SJCRH30 (cell line): ENCODE measurements around the gene NSL1. TPM values are rescaled to one million over a fixed set of nuclear protein-coding genes. Genes with fewer than 3 reads are reported as not detected.
A peak's percentile ranks its signal among the peaks of the same experiment; 100 is the strongest.

Experiments
- DNase-seq, 2 experiments: peaks; one replicate each; pipeline ENCODE4 v3.0.0-alpha.2; 2015 to 2020
- H3K27ac ChIP-seq: fragments of 250-450 bp; sonication (Bioruptor Pico); 2 replicates; pipeline ENCODE4 v1.5.1; 2020; ENCODE audit warnings: mild to moderate bottlenecking, moderate library complexity
- H3K27me3 ChIP-seq: fragments of 250-450 bp; sonication (Bioruptor Pico); 2 replicates; pipeline ENCODE4 v1.5.1; 2020; ENCODE audit warnings: mild to moderate bottlenecking, moderate library complexity
- H3K36me3 ChIP-seq: fragments of 250-450 bp; sonication (Bioruptor Pico); 2 replicates; pipeline ENCODE4 v1.5.1; 2020; ENCODE audit warnings: mild to moderate bottlenecking, moderate library complexity
- H3K4me1 ChIP-seq: fragments of 250-450 bp; sonication (Bioruptor Pico); 2 replicates; pipeline ENCODE4 v1.5.1; 2020; ENCODE audit warnings: mild to moderate bottlenecking, moderate library complexity
- H3K4me3 ChIP-seq: fragments of 250-450 bp; sonication (Bioruptor Pico); 2 replicates; pipeline ENCODE4 v1.5.1; 2020; ENCODE audit warnings: mild to moderate bottlenecking, moderate library complexity
- H3K9me3 ChIP-seq: fragments of 250-450 bp; sonication (Bioruptor Pico); replicated peaks from 2 replicates; pipeline ENCODE4 v1.5.1; 2020; ENCODE audit warnings: mild to moderate bottlenecking, moderate library complexity
- total RNA-seq: library from RNA; depleted of rRNA; stranded (reverse); fragments of >200 nt; shearing (Covaris generic); gene quantifications from 2 replicates; pipeline ENCODE4 v1.2.3, GENCODE V29; 2014; rRNA removed

NSL1 gene
- total RNA-seq, 1 experiment from 2014 or later: 76.7 TPM

DNA sequence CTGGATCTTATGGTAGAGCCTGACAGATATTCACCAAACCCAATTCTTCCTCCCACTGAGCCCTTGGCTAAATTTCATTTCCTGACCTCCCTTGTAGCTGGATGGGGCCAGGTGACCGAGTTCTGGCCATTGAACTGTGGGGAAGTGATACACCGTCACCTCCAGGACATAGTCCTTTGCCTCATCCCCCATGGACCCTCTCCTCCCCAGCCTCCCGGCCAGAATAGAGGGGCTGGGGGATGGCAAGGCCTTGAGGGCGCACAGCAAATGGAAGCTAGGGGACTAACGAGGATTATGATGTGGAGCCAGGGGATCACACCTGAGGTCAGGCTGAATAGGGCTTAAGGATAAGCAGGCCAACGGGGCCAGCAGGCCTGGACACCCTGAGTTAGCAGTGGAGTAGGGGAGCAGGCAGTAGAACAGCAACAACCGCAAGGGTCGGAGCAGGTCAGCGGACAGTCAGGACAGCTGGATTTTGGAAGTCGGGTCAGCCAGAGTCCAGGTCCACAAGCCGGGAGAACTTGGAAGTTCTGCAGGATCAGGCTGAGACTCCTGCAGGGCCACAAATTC, 107.0 kb downstream of the NSL1 start:
- Histone ChIP-seq H3K9me3 (no peaks in the 10 kb centered on the region; the same call in 1 of the 2 replicates), H3K4me1 (no peaks in the 10 kb centered on the region), H3K4me3 (no peak overlapping the region), H3K27ac (no peak overlapping the region), H3K27me3 (no peaks in the 10 kb centered on the region), H3K36me3 (no peaks in the 10 kb centered on the region)
- no peak for DNase-seq

DNA sequence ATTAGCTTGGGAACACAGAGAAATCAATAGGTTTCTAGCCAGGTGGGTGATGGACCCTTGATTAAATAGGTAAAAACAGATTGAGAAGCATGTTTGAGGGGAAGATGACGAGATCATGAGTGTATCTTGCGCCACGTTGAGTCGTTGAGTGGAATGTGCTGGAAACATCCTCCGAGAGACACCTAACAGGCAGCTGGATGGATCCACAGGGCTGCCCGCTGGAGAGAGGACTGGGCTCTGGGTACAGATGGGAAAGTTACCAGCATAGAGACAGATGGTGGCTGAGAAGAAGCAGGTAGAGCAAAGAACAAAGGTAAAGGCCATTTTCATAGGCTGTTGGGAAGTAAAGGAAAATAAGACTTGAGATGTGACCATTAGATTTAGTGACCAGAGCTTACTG, 107.5 kb downstream of the NSL1 start:
- DNase-seq: no peak

DNA sequence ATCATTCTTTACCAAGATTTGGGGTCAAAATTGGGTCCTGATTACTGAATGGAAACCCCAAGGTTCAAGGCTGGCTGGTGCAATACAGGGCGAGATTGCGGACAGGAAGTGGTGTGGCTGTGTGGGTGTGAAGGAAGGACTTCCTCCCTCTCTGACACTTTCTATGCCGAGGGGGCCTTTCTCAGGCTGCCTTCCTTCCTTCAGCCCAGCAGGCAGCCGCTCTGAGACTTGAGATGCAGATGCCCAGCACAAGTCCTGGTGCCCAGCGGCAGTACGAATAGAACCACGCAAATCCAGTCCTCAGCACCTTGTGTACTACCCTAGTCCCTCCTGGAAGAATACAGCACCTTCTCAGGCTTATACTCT, 108.2 kb downstream of the NSL1 start:
- Histone ChIP-seq H3K9me3 (no peaks in the 10 kb centered on the region; the same call in 1 of the 2 replicates), H3K27ac (no peak overlapping the region), H3K27me3 (no peaks in the 10 kb centered on the region), H3K4me1 (no peaks in the 10 kb centered on the region; the same call in 1 of the 2 replicates), H3K4me3 (no peak overlapping the region), H3K36me3 (no peaks in the 10 kb centered on the region)
- no peak for DNase-seq

More for the DNA sequence above, 107.5 kb downstream of the NSL1 start:
- H3K4me1 ChIP-seq: no peaks in the 10 kb centered on the region
- H3K27me3 ChIP-seq: no peaks in the 10 kb centered on the region
- no peaks in the 10 kb centered on the region for H3K36me3 ChIP-seq
- no peak overlapping the region for H3K27ac ChIP-seq
- no peak overlapping the region for H3K4me3 ChIP-seq
- H3K9me3 ChIP-seq: no peaks in the 10 kb centered on the region; the same call in 1 of the 2 replicates

DNA sequence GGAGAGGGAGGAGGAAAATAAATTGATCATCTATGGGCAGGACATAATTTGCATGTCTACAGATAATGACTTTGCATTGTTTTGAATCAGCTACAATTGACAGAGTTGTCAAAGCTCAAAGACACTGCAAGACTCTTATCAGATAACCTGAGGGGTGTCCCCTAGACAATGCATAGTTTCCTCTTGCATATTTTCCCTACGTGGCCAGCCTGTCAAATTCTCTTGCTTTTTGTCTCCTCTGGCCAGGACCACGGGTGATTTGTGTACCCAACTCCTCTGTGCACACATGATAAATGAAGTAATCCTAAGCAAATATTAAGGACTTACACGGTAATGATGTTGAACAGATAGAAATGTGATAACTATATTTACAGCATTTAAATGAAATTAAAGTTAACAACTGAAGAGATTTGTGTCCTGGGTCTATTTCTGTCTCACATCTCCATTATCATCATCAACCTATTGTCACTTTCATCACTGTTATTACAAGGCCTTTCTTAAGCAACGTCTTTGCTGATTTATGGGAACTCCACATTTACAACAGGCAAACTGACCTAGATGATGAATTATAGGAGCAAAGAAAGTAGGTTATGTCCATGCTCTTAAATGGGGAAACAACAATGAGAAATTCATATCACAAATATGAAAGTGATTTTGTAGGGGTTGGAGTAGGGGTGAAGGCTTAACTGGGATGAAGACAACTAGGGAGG, 110.7 kb downstream of the NSL1 start:
- Histone ChIP-seq H3K9me3 (no peaks in the 10 kb centered on the region; the same call in 1 of the 2 replicates), H3K4me3 (no peak overlapping the region), H3K4me1 (peaks cover 13% of the 10 kb centered on the region), H3K36me3 (no peaks in the 10 kb centered on the region), H3K27ac (no peak overlapping the region), H3K27me3 (no peaks in the 10 kb centered on the region)
- DNase-seq: no peak

DNA sequence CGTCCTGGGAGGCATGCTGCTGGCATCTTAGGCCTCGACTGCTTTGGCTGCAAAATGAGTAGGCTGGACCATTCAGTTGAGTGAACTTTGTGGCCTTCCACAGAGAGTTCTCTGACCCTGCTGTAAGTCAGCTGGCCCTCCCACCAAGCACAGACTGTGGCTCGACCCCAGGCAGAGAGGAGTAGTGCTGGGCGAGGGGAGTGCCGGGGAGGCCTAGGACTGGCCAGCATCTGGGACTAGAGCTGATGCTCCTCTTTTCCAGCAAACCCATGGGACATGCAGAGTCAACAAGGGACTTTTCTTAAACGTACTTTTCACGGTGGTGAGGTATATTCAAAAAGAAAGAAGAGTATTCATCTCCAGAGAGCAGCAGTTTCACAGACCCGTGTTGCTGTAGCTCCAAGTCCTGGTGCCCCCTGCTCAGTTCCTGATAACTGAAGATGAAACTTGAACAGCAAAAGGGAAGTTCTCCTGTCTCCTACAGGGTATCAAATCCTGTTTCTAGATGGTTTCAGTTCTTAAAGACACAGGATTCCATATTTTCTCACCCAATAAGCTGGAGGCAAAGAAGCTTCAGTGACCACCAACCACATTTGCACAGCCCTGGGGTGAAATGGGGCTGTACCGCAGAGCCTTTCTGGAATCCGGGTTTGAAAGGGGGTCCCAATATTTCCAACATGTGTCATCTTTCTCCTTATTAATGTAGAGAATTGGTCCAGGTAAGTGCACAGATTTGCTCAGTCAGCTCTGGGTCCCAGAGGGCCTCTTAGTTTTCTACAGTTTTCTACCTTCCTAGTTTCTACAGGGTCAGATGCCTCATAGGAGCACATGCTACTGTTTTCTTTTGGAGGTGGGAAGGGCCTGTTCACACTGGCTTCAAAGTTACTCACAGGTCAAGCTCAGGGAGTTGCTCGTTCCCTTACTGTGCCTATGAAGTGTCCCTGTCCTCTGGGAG, 112.8 kb downstream of the NSL1 start:
- Histone ChIP-seq H3K4me1 (peaks cover 13% of the 10 kb centered on the region), H3K9me3 (no peaks in the 10 kb centered on the region; the same call in 1 of the 2 replicates), H3K36me3 (no peaks in the 10 kb centered on the region), H3K4me3 (no peak overlapping the region), H3K27ac (no peak overlapping the region), H3K27me3 (no peaks in the 10 kb centered on the region)
- no peak for DNase-seq

DNA sequence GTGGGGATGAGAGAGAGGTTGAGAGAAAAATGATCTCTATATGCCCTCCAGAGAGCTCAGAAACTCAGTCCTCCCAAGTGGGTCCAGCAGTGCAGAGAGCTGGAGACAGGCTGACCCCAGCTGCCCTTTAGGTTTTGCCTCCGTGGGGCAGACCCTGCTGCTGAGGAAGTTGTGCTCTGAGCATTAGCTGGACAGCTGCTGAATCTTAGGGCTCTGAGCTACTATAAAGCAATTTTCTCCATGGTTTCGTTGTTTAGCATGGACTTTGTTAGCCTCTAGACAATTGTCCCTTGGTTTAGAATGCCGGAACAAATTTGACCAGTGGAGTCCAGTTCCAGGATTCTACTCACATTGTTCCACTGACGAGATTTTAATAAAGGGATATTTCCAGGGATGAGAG, 114.0 kb downstream of the NSL1 start:
- DNase-seq: peak in 1 of 2 experiments; percentile 43
- Histone ChIP-seq H3K27me3 (no peaks in the 10 kb centered on the region), H3K4me3 (no peak overlapping the region), H3K27ac (peak overlapping the region; percentile 17), H3K36me3 (no peaks in the 10 kb centered on the region), H3K9me3 (no peaks in the 10 kb centered on the region; the same call in 1 of the 2 replicates), H3K4me1 (peaks cover 15% of the 10 kb centered on the region)

DNA sequence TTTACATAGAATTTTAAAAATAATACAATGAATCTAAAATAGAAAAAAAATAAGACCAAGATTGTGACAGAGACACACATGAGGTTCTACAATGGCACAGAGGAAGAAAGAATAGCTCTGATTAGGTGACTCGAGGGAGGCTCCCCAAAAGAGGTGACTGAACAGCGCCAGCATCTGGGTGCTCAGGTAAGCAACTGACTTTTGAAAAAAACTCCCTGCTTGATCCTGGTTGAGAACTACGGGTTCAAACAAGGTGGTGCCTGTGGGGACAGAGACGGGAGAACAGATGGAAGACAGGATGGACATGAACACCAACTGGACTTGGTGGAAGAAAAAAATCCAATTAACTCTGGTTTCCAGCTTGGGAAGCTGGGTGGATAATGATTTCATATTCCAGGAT, 114.4 kb downstream of the NSL1 start:
- no peak overlapping the region for H3K4me3 ChIP-seq
- H3K27ac ChIP-seq: peak overlapping the region; percentile 17
- peaks cover 19% of the 10 kb centered on the region for H3K4me1 ChIP-seq
- H3K27me3 ChIP-seq: no peaks in the 10 kb centered on the region
- no peaks in the 10 kb centered on the region; the same call in 1 of the 2 replicates for H3K9me3 ChIP-seq
- no peak for DNase-seq
- H3K36me3 ChIP-seq: no peaks in the 10 kb centered on the region

Other genes with a start within 250 kb of the NSL1 start
- 30.6 and 33.8 TPM in 2 replicates for gene ATF3, start 183.0 kb downstream of the NSL1 start, total RNA-seq
- 15.6 and 16.5 TPM in 2 replicates for gene BATF3, start 91.9 kb downstream of the NSL1 start, total RNA-seq
- 9.0 and 9.2 TPM in 2 replicates for gene TATDN3, start 117 bp upstream of the NSL1 start, total RNA-seq
- not detected in 2 replicates for gene SPATA45, start 55.9 kb upstream of the NSL1 start, total RNA-seq
- gene FLVCR1, start 66.5 kb upstream of the NSL1 start, total RNA-seq: 24.3 and 28.0 TPM in 2 replicates
- gene VASH2, start 158.8 kb upstream of the NSL1 start, total RNA-seq: 129 and 153 TPM in 2 replicates
- gene ANGEL2, start 224.1 kb upstream of the NSL1 start, total RNA-seq: 59.9 and 70.7 TPM in 2 replicates